K562 (cell line): ENCODE results near the gene KCNAB2. TPM values are rescaled to one million over a fixed set of nuclear protein-coding genes. Genes with fewer than 3 reads are reported as not detected.

Source experiments
- ARID1B ChIP-seq: fragments of 450-650 bp; IDR thresholded peaks from 2 replicates; pipeline ENCODE4 v1.6.1; 2016; ENCODE audit warnings: antibody characterized with exemption, mild to moderate bottlenecking, inconsistent platforms
- BMI1 ChIP-seq: fragments of 150-350 bp; IDR thresholded peaks from 2 replicates; pipeline ENCODE4 v1.6.1; 2014; ENCODE audit warnings: low read length
- LARP7 ChIP-seq: fragments of 450-650 bp; IDR thresholded peaks from 2 replicates; pipeline ENCODE4 v1.6.1; 2016
- MYBL2 ChIP-seq, 2 experiments: fragments of 450-650 bp in 1 of 2; sonication (generic) in 1 of 2; formaldehyde crosslinking in 1 of 2; IDR thresholded peaks; 2 replicates each; pipeline versions ENCODE4 v1.6.1 to v1.8.1; 2017 to 2022; ENCODE audit warnings: borderline replicate concordance in 1 of 2, inconsistent platforms in 1 of 2, low read depth in 1 of 2, mild to moderate bottlenecking in 1 of 2, missing genetic modification reagents in 1 of 2, moderate library complexity in 1 of 2
- NFIC ChIP-seq: fragments of 450-650 bp; IDR thresholded peaks from 2 replicates; pipeline ENCODE4 v1.6.1; 2017; ENCODE audit warnings: mild to moderate bottlenecking, inconsistent platforms
- NR2C1 ChIP-seq, 2 experiments: fragments of 450-650 bp; IDR thresholded peaks; 2 replicates each; pipeline ENCODE4 v1.6.1; 2017; ENCODE audit warnings: mild to moderate bottlenecking in 2 of 2, antibody characterized with exemption in 1 of 2, inconsistent platforms in 1 of 2, missing compliant biosample characterization in 1 of 2, missing genetic modification characterization in 1 of 2
- PHB2 ChIP-seq: fragments of 450-650 bp; IDR thresholded peaks from 2 replicates; pipeline ENCODE4 v1.6.1; 2017; ENCODE audit warnings: low read depth
- POLR3A ChIP-seq: IDR thresholded peaks from 2 replicates; pipeline ENCODE4 v1.6.1; 2011; ENCODE audit warnings: borderline replicate concordance, mild to moderate bottlenecking, moderate library complexity; ENCODE audit not compliant: insufficient read length, insufficient read depth; ENCODE audit errors: extremely low read depth
- SMARCA5 ChIP-seq: fragments of 450-650 bp; IDR thresholded peaks from 2 replicates; pipeline ENCODE4 v1.6.1; 2016
- SRSF7 ChIP-seq: fragments of 200-400 bp; formaldehyde crosslinking; optimal IDR thresholded peaks from 2 replicates; pipeline ENCODE3; 2017; ENCODE audit warnings: mild to moderate bottlenecking, low read depth, low read length
- ZNF146 ChIP-seq: IDR thresholded peaks from one replicate; pipeline ENCODE4 v1.6.1; 2018; ENCODE audit warnings: missing compliant biosample characterization; ENCODE audit not compliant: unreplicated experiment
- ZNF696 ChIP-seq: fragments of 250-450 bp; sonication (Bioruptor Pico); conservative IDR thresholded peaks from 2 replicates; pipeline ENCODE4 v1.4.0; 2020; ENCODE audit warnings: mild to moderate bottlenecking, moderate library complexity
- polyA plus RNA-seq, 8 experiments: library from polyadenylated mRNA; depleted of rRNA in 4 of 8; stranded (reverse) in 5 of 8; unstranded in 3 of 8; fragments of >200 nt; fragmentation: Nextera tagmentation in 2 of 8; fragmentation: Illumina TruSeq in 1 of 8; extraction: Ambion mirVana in 2 of 8; extraction: Trizol in 1 of 8; gene quantifications; 2 replicates each; pipeline versions ENCODE4 v1.2.1 to v1.2.3, GENCODE V29; 2011 to 2014; ENCODE audit warnings: inconsistent platforms in 1 of 8, missing spikeins in 1 of 8
- total RNA-seq, 7 experiments: library from RNA; depleted of rRNA in 6 of 7; stranded (reverse); fragments of >200 nt in 6 of 7; fragmentation: Illumina TruSeq in 2 of 7; extraction: Trizol in 2 of 7; gene quantifications; 2 replicates each; pipeline versions ENCODE4 v1.2.1 to v1.2.3, GENCODE V29; 2011 to 2021; ENCODE audit warnings: low replicate concordance in 1 of 7
- TF ChIP-seq, protein P1 (sequence below): fragments of 250-450 bp; sonication (Bioruptor Pico); IDR thresholded peaks from 2 replicates; pipeline ENCODE4 v1.8.0; 2021; ENCODE audit warnings: borderline replicate concordance, mild to moderate bottlenecking, moderate library complexity; ENCODE audit not compliant: poor library complexity, severe bottlenecking
- TF ChIP-seq, protein P2 (sequence below): fragments of 450-650 bp; IDR thresholded peaks from 2 replicates; pipeline ENCODE4 v1.6.1; 2017; ENCODE audit warnings: antibody characterized with exemption
- TF ChIP-seq, protein P3 (sequence below): fragments of 450-650 bp; formaldehyde crosslinking; IDR thresholded peaks from 2 replicates; pipeline ENCODE4 v1.4.0; 2022; ENCODE audit warnings: missing genetic modification characterization
- TF ChIP-seq, protein P4 (sequence below): fragments of 250-450 bp; sonication (Bioruptor Pico); IDR thresholded peaks from 2 replicates; pipeline ENCODE4 v1.8.0; 2021; ENCODE audit warnings: mild to moderate bottlenecking, moderate library complexity
- TF ChIP-seq, protein P5 (sequence below): fragments of 150-350 bp; conservative IDR thresholded peaks from 2 replicates; pipeline ENCODE4 v1.6.1; 2014; ENCODE audit warnings: low read length
- TF ChIP-seq, protein P6 (sequence below): sonication (generic); formaldehyde crosslinking; IDR thresholded peaks from 2 replicates; pipeline ENCODE4 v1.5.0; 2020; ENCODE audit warnings: missing genetic modification reagents

The KCNAB2 gene
- total and polyA plus RNA-seq, 9 of the 15 experiments (the other 6 are each of a cell fraction or from before 2014, with no cell fraction given), result 1.8 to 15.8 (median 7.1) TPM

DNA sequence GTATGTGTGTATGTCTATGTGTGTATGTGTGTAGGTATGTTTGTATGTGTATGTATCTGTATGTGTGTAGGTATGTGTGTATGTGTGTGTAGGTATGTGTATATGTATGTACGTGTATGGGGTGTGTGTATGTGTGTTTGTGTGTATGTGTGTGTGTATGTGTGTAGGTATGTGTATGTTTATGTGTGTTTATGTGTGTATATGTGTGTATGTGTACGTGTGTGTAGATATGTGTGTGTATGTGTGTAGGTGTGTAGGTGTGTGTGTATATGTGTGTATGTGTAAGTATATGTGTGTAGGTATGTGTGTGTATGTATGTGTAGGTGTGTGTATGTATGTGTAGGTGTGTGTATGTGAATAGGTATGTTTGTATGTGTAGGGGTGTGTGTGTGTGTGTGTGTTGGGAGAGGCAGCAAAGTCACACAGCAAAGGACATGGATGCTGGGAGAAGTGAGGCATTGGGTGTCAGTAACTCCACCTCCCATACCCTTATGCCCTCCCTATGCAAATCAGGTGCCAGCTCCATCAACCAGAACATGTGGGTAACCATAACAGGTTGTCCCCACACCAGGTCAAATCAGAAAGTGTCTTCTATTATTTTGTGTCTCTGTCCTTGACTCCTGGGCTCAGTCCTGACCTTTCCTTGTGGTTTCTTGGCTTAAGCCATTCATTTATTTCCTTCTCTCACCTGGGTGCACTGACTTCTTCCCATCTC lies 15.0 kb upstream of the KCNAB2 start (continued):
- TF ChIP-seq, protein P1, sequence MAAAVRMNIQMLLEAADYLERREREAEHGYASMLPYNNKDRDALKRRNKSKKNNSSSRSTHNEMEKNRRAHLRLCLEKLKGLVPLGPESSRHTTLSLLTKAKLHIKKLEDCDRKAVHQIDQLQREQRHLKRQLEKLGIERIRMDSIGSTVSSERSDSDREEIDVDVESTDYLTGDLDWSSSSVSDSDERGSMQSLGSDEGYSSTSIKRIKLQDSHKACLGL (CRISPR knock-in tag), result no peak
- TF ChIP-seq ZNF146 (CRISPR knock-in tag), result no peak
- peak; percentile 33; the same call in 1 of the 2 replicates for TF ChIP-seq SMARCA5
- 0 out of 2 replicates have a peak, but pooled peaks have one; percentile 29 for TF ChIP-seq NR2C1 (IDR thresholded peaks at IDR 0.05)
- TF ChIP-seq NR2C1 (tag; IDR thresholded peaks at IDR 0.05), result no peak
- peak; percentile 61 for TF ChIP-seq PHB2
- peak; percentile 14; the same call in 1 of the 2 replicates for TF ChIP-seq MYBL2 (IDR thresholded peaks at IDR 0.05; ENCODE audit: low read depth)
- no peak for TF ChIP-seq MYBL2 (CRISPR knock-in tag; IDR thresholded peaks at IDR 0.05; ENCODE audit: borderline replicate concordance)
- TF ChIP-seq, protein P2, sequence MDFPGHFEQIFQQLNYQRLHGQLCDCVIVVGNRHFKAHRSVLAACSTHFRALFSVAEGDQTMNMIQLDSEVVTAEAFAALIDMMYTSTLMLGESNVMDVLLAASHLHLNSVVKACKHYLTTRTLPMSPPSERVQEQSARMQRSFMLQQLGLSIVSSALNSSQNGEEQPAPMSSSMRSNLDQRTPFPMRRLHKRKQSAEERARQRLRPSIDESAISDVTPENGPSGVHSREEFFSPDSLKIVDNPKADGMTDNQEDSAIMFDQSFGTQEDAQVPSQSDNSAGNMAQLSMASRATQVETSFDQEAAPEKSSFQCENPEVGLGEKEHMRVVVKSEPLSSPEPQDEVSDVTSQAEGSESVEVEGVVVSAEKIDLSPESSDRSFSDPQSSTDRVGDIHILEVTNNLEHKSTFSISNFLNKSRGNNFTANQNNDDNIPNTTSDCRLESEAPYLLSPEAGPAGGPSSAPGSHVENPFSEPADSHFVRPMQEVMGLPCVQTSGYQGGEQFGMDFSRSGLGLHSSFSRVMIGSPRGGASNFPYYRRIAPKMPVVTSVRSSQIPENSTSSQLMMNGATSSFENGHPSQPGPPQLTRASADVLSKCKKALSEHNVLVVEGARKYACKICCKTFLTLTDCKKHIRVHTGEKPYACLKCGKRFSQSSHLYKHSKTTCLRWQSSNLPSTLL, result 0 out of 2 replicates have a peak, but pooled peaks have one; percentile 26
- TF ChIP-seq BMI1, result no peak
- TF ChIP-seq, protein P3, sequence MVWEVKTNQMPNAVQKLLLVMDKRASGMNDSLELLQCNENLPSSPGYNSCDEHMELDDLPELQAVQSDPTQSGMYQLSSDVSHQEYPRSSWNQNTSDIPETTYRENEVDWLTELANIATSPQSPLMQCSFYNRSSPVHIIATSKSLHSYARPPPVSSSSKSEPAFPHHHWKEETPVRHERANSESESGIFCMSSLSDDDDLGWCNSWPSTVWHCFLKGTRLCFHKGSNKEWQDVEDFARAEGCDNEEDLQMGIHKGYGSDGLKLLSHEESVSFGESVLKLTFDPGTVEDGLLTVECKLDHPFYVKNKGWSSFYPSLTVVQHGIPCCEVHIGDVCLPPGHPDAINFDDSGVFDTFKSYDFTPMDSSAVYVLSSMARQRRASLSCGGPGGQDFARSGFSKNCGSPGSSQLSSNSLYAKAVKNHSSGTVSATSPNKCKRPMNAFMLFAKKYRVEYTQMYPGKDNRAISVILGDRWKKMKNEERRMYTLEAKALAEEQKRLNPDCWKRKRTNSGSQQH (CRISPR knock-in tag), result peak; percentile 65
- TF ChIP-seq, protein P4, sequence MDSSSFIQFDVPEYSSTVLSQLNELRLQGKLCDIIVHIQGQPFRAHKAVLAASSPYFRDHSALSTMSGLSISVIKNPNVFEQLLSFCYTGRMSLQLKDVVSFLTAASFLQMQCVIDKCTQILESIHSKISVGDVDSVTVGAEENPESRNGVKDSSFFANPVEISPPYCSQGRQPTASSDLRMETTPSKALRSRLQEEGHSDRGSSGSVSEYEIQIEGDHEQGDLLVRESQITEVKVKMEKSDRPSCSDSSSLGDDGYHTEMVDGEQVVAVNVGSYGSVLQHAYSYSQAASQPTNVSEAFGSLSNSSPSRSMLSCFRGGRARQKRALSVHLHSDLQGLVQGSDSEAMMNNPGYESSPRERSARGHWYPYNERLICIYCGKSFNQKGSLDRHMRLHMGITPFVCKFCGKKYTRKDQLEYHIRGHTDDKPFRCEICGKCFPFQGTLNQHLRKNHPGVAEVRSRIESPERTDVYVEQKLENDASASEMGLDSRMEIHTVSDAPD (CRISPR knock-in tag), result no peak
- peak; percentile 54; the same call in 1 of the 2 replicates for TF ChIP-seq LARP7
- TF ChIP-seq ARID1B, result peak; percentile 19; the same call in 1 of the 2 replicates
- TF ChIP-seq SRSF7, result no peak
- TF ChIP-seq, protein P5, sequence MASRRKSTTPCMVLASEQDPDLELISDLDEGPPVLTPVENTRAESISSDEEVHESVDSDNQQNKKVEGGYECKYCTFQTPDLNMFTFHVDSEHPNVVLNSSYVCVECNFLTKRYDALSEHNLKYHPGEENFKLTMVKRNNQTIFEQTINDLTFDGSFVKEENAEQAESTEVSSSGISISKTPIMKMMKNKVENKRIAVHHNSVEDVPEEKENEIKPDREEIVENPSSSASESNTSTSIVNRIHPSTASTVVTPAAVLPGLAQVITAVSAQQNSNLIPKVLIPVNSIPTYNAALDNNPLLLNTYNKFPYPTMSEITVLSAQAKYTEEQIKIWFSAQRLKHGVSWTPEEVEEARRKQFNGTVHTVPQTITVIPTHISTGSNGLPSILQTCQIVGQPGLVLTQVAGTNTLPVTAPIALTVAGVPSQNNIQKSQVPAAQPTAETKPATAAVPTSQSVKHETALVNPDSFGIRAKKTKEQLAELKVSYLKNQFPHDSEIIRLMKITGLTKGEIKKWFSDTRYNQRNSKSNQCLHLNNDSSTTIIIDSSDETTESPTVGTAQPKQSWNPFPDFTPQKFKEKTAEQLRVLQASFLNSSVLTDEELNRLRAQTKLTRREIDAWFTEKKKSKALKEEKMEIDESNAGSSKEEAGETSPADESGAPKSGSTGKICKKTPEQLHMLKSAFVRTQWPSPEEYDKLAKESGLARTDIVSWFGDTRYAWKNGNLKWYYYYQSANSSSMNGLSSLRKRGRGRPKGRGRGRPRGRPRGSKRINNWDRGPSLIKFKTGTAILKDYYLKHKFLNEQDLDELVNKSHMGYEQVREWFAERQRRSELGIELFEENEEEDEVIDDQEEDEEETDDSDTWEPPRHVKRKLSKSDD, result no peak
- TF ChIP-seq ZNF696 (CRISPR knock-in tag), result no peak
- no peak for TF ChIP-seq POLR3A
- peak; percentile 13; the same call in 1 of the 2 replicates for TF ChIP-seq NFIC
- TF ChIP-seq, protein P6, sequence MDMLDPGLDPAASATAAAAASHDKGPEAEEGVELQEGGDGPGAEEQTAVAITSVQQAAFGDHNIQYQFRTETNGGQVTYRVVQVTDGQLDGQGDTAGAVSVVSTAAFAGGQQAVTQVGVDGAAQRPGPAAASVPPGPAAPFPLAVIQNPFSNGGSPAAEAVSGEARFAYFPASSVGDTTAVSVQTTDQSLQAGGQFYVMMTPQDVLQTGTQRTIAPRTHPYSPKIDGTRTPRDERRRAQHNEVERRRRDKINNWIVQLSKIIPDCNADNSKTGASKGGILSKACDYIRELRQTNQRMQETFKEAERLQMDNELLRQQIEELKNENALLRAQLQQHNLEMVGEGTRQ (CRISPR knock-in tag), result no peak
